Activated CD8-positive, alpha-beta T cell treated with anti-CD3 and anti-CD28 coated beads for 36 hours (primary cell): Measurements from ENCODE around the gene ARL16. TPM values are rescaled to one million over a fixed set of nuclear protein-coding genes. Genes with fewer than 3 reads are reported as not detected.

Experiments
- ATAC-seq: fragments of 200-7000 bp; cut with Tn5 transposase; one replicate; pipeline ENCODE4 v1.10.0; 2021; ENCODE audit warnings: mild to moderate bottlenecking, moderate library complexity
- CTCF ChIA-PET: fragments of 350-600 bp; sonication (Branson Sonifier 250); formaldehyde crosslinking; loops from one replicate; lab custom pipeline; 2021; ENCODE audit warnings: antibody characterized with exemption; lab: Charles Lee
- POLR2A ChIA-PET: fragments of 350-600 bp; sonication (Branson Sonifier 250); formaldehyde crosslinking; loops from one replicate; lab custom pipeline; 2021; ENCODE audit warnings: antibody characterized with exemption; lab: Charles Lee
- DNase-seq: peaks from one replicate; pipeline ENCODE4 v3.0.0-alpha.2; 2020
- H3K27ac Mint-ChIP-seq: one replicate; pipeline ENCODE4 v1.8.0; 2021; ENCODE audit warnings: mild to moderate bottlenecking, mixed read lengths
- H3K27me3 Mint-ChIP-seq: one replicate; pipeline ENCODE4 v1.8.0; 2021; ENCODE audit warnings: mixed read lengths
- H3K36me3 Mint-ChIP-seq: one replicate; pipeline ENCODE4 v1.8.0; 2021; ENCODE audit warnings: low read depth, mixed read lengths
- H3K4me1 Mint-ChIP-seq: one replicate; pipeline ENCODE4 v1.8.0; 2021; ENCODE audit warnings: low read depth, mixed read lengths
- H3K4me3 Mint-ChIP-seq: one replicate; pipeline ENCODE4 v1.8.0; 2021; ENCODE audit warnings: mild to moderate bottlenecking, moderate library complexity, mixed read lengths
- H3K9me3 Mint-ChIP-seq: one replicate; pipeline ENCODE4 v1.8.0; 2021; ENCODE audit warnings: mixed read lengths
- CTCF ChIP-seq: fragments of 200-600 bp; IDR thresholded peaks from one replicate; pipeline ENCODE4 v1.8.0; 2022; ENCODE audit warnings: antibody characterized with exemption, mild to moderate bottlenecking
- intact Hi-C: fragments of 100-400 bp; cut with micrococcal nuclease; formaldehyde crosslinking; loops from one replicate; pipeline ENCODE4 v1.10.0; 2022
- total RNA-seq, 2 experiments: library from RNA; stranded (reverse); gene quantifications; one replicate each; pipeline ENCODE4 v1.2.3, GENCODE V29; 2021

ARL16 gene
- total RNA-seq, 2 experiments from 2014 or later = 22.3 to 23.5 TPM

DNA sequence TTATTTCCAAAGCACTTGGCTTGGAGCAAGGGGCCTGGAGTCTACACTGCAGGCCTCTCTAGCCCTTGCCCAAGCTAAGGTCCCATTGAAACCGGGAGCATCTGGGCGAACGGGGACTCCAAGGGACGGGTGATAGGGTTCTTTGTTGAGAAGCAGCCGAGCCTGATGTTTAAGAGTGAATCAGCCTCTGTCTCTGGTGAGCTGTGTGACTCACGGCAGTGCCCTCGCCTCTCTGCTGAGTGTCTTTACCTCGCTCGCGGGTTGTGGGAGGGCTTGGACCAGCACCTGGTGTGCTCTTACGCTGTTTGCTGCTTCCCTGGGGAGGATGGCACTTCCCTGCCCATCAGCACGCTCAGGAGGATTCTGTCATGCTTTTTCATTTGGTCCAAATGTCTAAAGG is 1.5 kb upstream of the ARL16 start:
- no peak for ATAC-seq
- Mint-ChIP-seq H3K9me3 (no peaks in the 10 kb centered on the region), H3K27me3 (no peaks in the 10 kb centered on the region), H3K27ac (peak overlapping the region; percentile 77), H3K36me3 (peaks cover 49% of the 10 kb centered on the region), H3K4me3 (peak overlapping the region; percentile 93), H3K4me1 (peaks cover 35% of the 10 kb centered on the region)
- CTCF ChIA-PET = interaction anchor here (1.1 to 2.7 kb wide), 3 partner anchors 10 to 169 kb away, joined by 3 to 11 read pairs (median 3); partner anchors contain the start of gene MRPL12
- DNase-seq = peak; percentile 74
- intact Hi-C loops = no loop called here
- POLR2A ChIA-PET = interaction anchor here (0.5 to 6.7 kb wide), 12 partner anchors 10 to 182 kb away, joined by 3 to 73 read pairs (median 8); partner anchors contain the start of genes CCDC137, FAAP100, MRPL12 and OXLD1
- TF ChIP-seq CTCF = no peak

DNA sequence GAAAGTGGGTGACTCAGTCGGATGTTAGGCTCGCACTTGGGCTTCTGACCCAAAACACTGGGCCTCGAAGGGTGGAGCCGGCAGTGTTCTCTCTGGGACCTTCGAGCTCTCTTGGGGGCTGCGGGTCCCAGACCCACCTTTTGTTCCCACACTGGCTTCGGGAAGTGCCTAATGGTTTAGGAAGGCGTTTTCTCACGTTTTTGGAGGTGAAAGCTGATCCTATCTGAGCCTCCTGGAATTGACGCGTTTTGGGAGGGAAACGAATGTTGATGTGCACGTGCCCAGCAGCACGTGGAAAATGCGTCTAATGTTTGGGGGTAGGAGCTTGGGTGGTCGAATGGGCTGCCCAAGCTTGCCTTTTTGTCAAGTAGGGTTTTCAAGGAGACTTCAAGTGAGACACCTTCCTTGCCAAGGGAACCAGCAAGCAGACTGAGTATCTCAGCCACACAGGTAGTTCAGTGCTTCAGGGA is 880 bp upstream of the ARL16 start:
- Mint-ChIP-seq H3K27ac (peak overlapping the region; percentile 77), H3K27me3 (no peaks in the 10 kb centered on the region), H3K4me3 (peak overlapping the region; percentile 93), H3K4me1 (peaks cover 35% of the 10 kb centered on the region), H3K36me3 (peaks cover 45% of the 10 kb centered on the region), H3K9me3 (no peaks in the 10 kb centered on the region)
- TF ChIP-seq CTCF = no peak
- ChIA-PET CTCF (interaction anchor here (1.1 to 2.7 kb wide), 4 partner anchors 9 to 185 kb away, joined by 3 to 11 read pairs (median 4); partner anchors contain the start of gene MRPL12), POLR2A (interaction anchor here (0.5 to 6.7 kb wide), 12 partner anchors 9 to 183 kb away, joined by 3 to 73 read pairs (median 8); partner anchors contain the start of genes CCDC137, FAAP100, MRPL12 and OXLD1)
- peak; percentile 48 for DNase-seq
- no peak for ATAC-seq
- intact Hi-C loops = no loop called here

- peak; percentile 2 for ATAC-seq
- TF ChIP-seq CTCF = no peak
- Mint-ChIP-seq H3K27ac (peak overlapping the region; percentile 85), H3K4me3 (peak overlapping the region; percentile 93), H3K4me1 (peaks cover 31% of the 10 kb centered on the region), H3K36me3 (peaks cover 38% of the 10 kb centered on the region), H3K27me3 (no peaks in the 10 kb centered on the region), H3K9me3 (no peaks in the 10 kb centered on the region)
- DNase-seq = peak; percentile 37
- ChIA-PET CTCF (interaction anchor here (0.6 to 2.3 kb wide), 5 partner anchors 19 to 186 kb away, joined by 4 to 10 read pairs (median 4); partner anchors contain the start of gene MRPL12), POLR2A (interaction anchor here (1.0 to 6.7 kb wide), 11 partner anchors 9 to 131 kb away, joined by 3 to 73 read pairs (median 9); partner anchors contain the start of genes CCDC137, FAAP100, MRPL12 and OXLD1)
- intact Hi-C loops = no loop called here
These were observed 401 bp downstream of the ARL16 start for GRCh38 chr17:81683208-81683583.

DNA sequence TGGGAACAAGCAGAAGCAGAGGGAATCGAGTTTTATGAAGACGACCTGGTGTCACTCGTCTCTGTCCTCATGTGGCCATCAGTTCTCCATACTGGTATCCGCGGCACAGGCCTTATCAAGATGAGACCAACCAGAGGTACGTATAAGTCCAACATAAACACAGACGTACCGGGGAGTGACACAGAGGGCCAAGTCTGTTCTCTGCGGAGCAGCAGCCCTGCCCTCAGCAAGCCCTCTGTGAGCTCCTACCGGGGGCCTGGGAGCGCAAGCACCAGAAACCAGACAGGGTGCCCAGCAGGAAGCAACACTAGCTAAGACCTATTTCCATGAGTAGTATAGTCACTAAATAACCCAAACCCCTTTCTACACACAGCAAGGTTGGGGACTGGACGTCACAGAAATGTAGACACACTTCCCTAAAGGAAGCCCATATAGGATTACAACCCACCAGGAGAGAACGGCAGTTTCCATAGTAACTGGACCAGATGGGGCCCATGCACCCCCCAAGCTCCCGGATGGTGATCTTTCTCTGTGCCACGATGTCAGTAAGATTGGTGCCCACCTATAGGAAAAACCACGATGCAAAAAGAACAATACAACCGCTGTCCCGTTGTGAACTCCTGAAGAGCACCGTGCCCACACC is 911 bp downstream of the ARL16 start:
- TF ChIP-seq CTCF = no peak

More for the DNA sequence above, 911 bp downstream of the ARL16 start:
- ChIA-PET POLR2A (interaction anchor here (0.8 to 6.7 kb wide), 11 partner anchors 8 to 130 kb away, joined by 3 to 73 read pairs (median 9); partner anchors contain the start of genes CCDC137, FAAP100, MRPL12 and OXLD1), CTCF (interaction anchor here (1.4 to 2.3 kb wide), 3 partner anchors 20 to 187 kb away, joined by 4 to 10 read pairs (median 8); partner anchors contain the start of gene MRPL12)
- Mint-ChIP-seq H3K27ac (peak overlapping the region; percentile 85), H3K4me1 (peaks cover 31% of the 10 kb centered on the region), H3K36me3 (peaks cover 38% of the 10 kb centered on the region), H3K9me3 (no peaks in the 10 kb centered on the region), H3K4me3 (peak overlapping the region; percentile 93), H3K27me3 (no peaks in the 10 kb centered on the region)
- no peak for DNase-seq
- intact Hi-C loops = no loop called here
- no peak for ATAC-seq
